Measurements from ENCODE around the gene TOX3.

DNA sequence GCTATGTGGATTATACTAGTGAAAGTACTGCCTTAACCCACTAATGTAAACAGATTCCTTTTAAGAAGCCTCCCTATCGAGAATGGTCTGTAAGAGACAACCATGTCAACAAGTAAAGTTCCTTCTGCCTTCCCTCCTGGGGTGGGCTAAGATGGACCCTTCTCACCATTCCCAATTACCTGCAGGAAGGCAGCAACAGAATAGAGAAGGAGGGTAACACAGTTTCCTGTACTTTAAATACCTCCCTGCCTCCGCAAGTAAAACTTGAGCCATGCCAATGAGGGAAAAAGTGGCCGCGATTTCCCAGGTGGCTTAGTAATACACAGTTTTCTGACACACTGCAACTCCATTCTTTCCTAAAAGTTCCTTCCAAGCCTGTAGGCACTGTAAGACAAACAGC, 45.2 kb downstream of the TOX3 start:
- TF ChIP-seq, protein P1, sequence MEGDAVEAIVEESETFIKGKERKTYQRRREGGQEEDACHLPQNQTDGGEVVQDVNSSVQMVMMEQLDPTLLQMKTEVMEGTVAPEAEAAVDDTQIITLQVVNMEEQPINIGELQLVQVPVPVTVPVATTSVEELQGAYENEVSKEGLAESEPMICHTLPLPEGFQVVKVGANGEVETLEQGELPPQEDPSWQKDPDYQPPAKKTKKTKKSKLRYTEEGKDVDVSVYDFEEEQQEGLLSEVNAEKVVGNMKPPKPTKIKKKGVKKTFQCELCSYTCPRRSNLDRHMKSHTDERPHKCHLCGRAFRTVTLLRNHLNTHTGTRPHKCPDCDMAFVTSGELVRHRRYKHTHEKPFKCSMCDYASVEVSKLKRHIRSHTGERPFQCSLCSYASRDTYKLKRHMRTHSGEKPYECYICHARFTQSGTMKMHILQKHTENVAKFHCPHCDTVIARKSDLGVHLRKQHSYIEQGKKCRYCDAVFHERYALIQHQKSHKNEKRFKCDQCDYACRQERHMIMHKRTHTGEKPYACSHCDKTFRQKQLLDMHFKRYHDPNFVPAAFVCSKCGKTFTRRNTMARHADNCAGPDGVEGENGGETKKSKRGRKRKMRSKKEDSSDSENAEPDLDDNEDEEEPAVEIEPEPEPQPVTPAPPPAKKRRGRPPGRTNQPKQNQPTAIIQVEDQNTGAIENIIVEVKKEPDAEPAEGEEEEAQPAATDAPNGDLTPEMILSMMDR (IDR thresholded peaks at IDR 0.05): no peak
- TF ChIP-seq EZH2 (IDR thresholded peaks at IDR 0.05; ENCODE audit: borderline replicate concordance, insufficient read depth, low read depth, low read length, poor library complexity, severe bottlenecking): no peak
